GM21381 (cell line): Measurements from ENCODE around the gene SPDL1.

Source experiments
- ATAC-seq: cut with Tn5 transposase; IDR thresholded peaks from one replicate; pipeline ENCODE4 v1.9.1; 2021; ENCODE audit warnings: mild to moderate bottlenecking, moderate library complexity; ENCODE audit not compliant: unreplicated experiment

The SPDL1 gene, protein sequence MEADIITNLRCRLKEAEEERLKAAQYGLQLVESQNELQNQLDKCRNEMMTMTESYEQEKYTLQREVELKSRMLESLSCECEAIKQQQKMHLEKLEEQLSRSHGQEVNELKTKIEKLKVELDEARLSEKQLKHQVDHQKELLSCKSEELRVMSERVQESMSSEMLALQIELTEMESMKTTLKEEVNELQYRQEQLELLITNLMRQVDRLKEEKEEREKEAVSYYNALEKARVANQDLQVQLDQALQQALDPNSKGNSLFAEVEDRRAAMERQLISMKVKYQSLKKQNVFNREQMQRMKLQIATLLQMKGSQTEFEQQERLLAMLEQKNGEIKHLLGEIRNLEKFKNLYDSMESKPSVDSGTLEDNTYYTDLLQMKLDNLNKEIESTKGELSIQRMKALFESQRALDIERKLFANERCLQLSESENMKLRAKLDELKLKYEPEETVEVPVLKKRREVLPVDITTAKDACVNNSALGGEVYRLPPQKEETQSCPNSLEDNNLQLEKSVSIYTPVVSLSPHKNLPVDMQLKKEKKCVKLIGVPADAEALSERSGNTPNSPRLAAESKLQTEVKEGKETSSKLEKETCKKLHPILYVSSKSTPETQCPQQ

DNA sequence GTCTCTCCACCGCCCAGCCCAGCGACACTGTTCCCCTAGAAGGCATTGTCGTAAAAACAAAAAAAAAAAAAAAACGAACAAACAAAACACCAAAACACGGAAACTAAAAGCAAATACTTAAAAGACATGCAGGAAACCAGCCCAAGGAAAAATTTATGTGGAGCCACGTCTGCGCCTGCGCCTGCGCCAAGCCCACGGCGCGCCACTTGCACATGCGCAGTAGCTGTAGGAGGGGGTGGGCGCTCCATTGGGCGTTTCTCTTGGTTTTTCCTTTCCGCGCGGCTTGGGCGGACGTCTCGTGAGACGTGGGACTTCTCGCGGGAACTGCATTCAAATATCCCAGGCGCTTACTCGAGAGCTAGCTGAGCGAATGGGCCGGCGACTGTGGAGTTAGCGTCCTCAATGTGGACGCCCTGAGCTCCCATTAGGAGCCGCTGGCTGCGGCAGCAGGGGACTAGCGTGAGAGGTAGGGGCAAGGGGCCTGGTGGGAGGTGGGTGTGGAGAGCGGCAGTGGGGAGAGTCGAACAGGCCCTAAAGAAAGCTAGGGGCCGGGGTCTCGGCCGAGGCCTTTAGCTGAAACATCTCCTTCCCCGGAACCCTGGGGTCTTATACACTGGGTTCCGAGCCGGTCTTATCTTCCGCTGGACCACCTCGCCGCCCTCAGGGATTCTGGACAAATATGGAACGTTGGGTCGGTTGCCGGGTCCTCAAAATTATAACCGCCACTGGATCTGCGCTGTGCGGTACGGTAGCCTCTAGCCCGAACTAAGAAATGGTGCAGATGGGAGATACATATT is at the start of gene SPDL1:
SPDL1 (plus strand) TSS at position 350 of the 797 bp plus-strand sequence. CDS start 4,644 bp downstream, outside the sequence.
- peak; percentile 93 for ATAC-seq

DNA sequence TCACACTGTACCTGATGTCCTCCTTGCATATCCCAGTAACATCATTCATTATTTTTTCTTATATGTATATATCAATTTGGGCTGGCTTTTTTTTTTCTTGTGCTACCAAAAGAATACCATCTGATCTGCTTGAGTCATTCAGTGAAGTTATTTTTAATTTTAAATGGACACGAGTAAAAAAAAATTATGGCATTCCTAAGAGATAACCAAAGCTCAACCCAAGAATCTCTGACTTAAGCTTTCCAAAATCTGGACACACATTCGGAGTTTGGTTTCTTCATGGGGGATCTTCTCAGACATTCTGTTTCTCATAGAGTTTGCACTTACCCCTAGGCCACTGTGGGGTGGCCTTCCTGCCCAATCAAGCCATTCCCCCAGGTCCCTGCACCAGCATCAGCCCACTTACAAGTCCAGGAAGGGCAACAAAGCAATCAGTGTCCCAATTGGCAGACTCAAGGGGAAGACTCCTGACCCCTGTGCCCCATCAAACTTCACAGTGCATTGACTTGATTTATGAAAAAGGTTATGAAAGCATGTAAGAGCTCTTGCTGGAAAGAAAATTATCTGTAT is 49.2 kb upstream of the SPDL1 start:
- ATAC-seq, result no peak

DNA sequence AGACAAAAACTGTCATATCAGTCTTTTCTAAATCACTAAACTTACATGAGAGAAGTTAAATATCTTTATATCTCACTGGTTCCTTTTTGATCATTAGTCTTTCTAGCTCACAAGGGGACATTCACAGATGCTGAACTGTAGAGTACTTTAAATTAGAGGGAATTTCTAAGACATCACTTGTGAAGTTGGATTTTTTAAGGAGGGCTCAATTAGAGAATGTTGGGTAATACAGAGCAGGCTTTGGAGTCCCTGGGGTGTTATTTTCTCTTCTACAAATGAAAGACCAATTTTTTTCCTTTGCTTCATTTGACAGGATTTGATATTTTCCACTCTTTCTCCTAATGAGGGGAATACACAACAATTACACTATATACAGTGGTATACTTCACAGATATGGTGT is 48.6 kb upstream of the SPDL1 start:
- no peak for ATAC-seq

DNA sequence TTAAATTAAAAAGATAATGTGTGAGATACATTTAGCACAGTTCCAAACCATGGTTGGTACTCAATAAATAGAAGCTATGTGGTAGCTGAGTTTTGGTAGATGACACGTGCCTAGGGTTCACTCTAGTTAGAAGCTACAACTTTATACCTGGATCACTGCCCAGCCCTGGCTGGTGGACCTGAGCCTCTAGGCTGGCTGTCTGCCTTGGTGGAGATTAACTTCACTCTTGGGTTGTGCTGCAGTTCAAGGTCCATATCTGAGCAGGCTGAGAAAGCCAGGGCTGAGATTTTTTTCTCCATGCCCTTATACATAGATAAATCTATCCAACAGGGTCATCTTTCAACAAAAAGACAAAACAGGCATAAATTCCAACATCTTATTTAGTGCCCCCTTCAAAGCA is 44.6 kb upstream of the SPDL1 start:
- ATAC-seq, result no peak

DNA sequence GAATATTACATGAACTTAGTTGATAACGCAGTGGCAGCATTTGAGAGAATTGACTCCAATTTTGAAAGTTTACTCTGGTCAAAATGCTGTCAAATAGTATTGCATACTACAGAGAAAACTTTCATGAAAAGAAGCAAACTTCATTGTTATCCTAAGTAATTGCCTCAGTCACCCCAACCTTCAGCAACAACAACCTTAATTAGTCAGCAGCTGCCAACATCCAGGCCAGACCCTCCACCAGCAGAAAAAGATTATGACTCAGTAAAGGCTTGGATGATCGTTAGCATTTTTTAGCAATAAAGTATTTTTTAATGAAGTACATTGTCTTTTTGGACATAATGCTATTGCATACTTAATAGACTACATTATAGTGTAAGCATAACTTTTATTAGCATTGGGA is 40.8 kb upstream of the SPDL1 start:
- ATAC-seq, result no peak

DNA sequence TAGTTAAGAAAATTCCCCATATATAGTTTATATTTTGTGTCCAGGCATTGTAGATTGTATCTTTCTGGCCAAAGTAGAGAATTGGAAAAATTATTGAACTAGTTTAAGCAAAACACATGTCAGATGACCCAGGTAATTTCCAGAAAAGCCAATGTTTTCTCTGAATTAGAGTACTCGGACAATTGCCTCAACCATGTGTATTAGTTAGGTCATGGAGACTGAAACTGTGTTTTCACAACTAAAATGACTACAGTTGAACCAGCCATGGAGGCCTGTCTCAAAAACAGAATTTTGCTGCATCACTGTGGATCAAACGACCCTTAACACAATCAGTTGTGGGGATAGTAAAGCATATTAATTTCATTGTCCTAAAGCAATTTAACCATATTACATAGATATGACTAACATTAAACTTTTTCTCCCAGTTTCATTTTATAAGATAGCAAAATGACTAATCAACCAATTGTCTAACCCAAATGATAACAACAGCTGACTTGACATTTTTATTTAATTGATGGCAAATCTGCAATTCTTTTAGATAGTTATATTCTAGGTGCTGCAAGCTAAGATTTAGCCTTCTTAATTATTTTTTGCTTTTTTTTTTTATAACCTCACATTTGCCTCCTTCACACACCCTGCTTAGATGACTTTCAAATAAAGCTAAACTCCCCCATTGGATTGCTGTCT is 39.2 kb upstream of the SPDL1 start:
- no peak for ATAC-seq

DNA sequence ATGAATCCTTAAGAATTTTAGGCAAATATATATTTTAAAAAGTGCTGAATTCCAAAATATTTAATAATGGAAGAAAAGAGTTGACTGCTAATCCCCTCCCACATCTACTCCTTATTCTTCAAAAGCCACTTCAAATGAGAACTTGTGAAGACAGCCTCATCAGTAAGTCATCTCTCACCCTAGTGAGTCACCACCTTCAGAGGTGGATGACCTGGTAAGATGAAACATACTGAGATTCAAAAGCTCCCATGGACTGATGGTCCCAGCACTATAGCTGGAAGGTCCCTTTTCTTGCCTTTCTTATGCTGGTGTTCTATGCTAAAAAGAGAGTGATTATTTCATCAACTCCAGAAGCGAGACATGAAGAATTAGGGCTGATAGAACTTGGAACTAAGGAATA is 37.8 kb upstream of the SPDL1 start:
- no peak for ATAC-seq

DNA sequence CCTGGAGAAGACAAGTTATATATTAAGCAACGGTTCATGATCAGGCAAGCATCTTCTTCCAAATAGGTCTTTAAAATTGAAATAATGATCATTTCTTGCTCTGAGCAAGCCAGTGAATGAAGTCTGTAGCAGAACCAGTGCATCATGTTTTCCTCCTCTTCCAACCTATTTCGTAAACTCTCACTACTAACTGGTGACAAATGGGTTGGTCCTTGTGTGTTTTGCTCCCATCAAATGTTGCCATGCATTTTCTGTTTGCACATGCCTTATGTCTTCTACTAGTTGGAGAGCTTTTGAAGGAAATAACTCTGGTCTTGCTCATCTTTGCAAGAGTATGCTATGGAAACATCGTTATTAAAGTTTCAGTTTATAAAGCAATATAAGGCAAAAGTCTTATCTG is 37.2 kb upstream of the SPDL1 start:
- ATAC-seq, result no peak

DNA sequence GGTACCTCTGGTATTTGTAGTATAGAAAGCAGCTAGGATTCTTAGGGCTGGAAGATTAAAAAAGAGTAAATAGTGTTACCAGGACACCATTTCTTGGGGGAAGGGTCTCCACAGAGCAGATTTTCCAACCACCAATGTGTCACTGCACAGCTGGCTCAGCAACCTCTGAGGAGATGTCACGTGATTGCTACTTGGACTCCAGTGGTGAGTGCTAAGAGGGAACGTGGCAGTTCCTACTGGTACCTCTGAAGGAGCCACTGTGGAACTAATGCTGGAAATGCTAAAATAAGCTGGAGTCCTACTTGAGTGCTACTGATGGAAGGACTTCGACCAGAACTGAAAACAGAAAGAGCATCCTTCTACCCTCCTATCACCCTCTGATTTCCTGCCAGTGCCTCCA is 36.1 kb upstream of the SPDL1 start:
- ATAC-seq, result no peak

DNA sequence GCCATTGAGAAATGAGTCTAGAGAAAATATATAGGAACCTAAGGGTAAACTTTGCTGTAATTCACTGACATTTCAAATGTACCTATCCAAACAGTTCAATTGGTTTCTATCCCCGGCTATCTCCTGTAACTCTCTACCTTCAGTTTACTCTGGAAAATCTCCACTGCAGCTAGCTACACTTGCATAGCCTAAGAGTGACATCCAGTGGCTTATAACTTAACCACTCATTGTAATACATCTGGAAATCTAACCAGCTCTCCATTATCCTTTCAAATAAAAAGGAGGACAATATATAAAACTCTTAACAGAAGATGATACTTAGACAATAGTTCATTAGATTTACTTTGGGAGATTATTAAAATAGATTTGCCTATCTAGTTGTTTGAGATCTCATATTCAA is 35.3 kb upstream of the SPDL1 start:
- ATAC-seq, result no peak

DNA sequence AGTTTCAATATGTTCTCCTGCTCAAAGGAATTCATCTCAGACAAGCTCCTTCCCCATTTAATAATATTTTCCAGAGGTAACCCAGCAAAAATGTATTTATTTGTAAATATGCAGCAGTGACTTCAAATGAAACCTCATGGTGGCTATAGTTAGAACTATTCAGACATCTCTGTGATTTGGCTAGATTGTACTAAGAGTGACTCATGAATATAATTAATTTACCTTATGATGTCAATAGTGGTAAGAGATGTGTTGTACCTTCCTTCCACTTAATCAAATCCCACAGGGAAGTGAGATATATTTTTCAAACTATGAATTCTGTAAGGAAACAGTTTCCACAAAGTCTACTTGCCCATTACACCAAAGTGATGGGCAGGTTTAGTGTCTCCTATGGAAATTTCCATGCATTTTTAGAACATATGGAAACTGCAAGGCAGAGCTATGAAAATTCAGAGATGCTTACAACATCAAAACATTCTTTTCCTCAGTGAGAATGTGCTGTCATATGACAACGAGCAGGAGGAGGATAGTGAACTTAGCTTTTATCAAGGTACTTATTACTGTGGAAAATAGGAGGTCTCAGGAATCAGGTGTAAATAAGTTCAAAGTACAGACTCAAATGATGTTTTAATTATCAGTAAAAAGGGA is 34.0 kb upstream of the SPDL1 start:
- ATAC-seq, result no peak

DNA sequence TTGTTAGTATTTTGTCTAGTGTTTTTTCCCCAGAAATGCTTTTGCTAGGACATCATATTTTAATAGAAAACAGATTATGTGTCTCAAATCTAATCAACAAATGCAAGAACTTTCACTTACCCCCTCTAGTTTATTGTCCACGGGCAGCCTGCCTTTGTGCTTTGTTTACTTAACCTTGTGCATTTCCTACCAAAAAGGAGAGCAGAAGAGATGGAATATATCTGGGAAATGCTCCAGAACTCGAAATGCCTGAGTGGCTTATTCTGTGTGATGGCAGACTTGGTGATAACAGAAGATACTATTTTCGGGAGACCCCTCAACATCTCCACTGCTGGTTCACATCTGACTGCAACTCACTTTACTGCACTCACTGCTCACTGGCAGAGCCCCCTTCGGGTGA is 33.3 kb upstream of the SPDL1 start:
- ATAC-seq, result no peak

DNA sequence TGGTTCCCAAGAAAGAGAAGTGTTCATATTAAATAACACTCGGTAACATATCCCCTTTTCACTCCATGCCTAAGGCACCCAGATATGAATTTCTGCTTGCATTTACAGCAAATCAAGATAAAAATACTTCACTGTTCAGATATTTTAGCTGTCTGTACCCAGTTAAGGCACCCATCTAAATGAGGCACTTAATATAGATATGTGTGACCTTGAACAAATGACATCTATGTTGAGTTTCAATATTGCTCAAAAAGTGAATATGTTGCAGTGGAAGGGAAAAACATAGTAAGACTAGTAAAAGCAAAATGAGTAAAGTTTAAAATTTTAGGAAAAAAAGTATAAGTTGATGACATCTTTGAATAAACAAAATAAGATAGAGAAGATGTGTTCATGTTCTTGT is 32.4 kb upstream of the SPDL1 start:
- ATAC-seq, result no peak

DNA sequence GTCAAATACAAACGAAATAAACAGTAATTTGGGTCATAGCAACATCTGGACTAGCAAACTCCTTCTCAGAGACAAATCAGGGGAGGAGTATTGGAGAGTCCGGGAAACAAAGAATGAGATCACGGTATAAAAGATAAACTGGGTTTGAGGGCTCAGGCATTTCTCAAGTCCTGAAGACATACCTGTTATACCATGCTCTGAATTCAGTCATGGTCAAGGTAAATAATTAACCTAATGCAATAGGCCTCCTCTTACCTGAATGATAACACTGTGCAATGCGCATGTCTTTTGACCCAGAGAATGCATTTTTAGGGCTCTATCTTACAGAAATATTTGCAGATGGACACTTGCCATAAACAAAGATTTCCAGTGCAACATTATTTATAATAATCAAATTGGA is 31.9 kb upstream of the SPDL1 start:
- ATAC-seq, result no peak

DNA sequence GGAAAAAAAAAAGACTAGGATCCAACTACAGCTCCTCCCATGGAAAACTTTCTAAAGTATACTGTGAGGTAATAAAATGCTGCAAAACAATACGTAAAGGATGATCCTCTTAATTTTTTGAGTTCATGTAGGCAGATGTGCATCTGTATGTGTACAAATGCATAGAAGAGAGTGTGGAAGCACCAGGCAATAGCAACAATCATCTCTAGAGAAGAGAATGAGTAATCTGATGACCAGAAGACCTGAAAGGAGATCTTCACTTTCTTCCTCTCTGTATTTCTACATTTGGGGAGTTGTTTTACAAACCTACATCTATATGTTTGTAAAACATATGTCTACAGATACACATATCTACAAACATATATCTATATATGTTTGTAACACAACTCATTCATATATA is 29.3 kb upstream of the SPDL1 start:
- ATAC-seq, result peak; percentile 51

DNA sequence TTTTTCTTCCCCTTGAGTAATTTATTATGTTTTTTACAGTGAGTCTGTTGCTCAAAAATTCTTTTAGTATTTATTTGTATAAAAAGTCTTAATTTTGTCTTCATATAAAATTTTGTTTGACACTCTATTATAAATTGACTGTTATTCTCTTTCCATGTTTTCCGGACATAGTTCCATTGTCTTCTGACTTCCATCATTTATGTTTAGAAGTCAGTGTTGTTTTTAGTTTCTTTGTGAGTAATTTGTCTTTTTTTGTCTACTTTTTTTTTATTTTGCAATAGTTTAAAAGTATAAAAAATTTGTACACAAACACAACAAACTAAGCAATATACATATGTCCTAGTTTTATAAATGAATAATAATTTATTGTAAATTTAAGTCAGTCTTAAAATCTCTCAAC is 25.7 kb upstream of the SPDL1 start:
- no peak for ATAC-seq

DNA sequence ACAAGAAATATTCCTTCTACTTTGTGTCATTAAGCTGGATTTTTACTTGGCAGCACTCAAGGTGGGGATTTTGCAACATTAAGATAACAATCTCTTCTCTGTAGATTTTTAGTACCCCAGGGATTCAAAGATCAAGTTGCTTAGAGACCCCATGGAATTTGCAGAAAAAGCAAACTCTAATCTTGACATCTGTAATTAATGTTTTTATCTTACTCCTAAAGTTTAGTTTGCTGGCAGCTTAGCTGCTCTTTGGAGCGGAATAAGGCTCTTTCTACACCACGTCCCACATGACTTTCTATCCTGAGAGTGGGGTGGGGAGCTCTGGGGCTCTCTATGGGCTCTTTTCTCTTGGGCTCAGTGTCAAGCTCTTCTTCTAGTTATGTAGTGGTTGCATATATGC is 21.7 kb upstream of the SPDL1 start:
- ATAC-seq, result no peak

DNA sequence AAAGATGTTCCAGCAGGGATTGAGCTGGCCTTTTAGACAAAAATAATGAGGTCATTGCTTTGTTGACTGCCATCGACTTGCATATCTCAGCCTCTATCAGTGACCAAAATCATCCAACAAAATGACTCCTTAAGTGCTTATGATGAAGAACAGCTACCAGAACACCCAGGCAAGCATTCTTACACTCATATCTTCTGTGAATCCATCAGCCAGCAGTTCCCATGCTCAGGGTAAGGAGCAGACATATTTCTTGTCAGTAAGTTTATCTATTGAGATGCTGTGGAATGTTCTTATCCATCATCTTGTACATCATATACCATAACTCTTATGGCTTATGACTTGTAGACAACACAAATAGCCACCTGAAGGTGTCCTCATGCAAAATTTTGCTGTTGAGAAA is 20.2 kb upstream of the SPDL1 start:
- no peak for ATAC-seq

DNA sequence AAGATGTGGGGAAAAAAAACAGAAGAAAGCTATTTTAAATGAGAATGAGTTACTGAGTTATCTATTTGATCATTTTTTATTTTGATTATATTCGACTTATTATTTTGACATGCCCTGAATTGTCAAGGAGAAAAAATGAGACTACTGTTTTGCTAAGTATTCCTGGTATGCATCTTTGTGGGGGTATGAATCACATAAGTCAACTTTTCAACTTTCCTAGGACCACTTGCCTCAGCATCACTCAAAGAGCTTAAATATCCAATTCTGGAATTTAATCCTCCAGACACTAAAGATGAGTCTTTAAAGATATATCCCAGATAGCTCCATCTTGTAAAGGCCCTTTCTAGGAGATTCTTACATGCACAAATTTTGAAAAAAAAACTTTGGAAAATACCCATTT is 17.4 kb upstream of the SPDL1 start:
- no peak for ATAC-seq

DNA sequence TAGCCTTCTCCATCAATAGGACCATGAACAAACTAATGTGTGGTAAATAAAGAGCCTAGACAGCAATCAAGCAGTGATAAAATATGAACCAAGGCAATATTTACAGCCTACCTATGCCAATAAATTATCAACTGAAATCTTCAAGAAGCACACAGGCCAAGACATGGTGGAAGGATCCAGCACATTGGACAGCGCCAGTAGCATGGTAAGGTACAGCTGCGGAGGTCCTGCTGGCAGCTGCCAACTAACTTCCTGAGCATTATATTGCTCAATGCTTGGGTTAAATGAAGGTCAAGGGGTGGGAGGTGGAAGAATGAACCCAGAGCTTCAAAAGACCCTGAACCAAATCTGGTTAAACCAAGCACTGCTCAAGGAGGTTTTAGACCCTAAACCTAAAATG is 16.5 kb upstream of the SPDL1 start:
- ATAC-seq, result no peak

DNA sequence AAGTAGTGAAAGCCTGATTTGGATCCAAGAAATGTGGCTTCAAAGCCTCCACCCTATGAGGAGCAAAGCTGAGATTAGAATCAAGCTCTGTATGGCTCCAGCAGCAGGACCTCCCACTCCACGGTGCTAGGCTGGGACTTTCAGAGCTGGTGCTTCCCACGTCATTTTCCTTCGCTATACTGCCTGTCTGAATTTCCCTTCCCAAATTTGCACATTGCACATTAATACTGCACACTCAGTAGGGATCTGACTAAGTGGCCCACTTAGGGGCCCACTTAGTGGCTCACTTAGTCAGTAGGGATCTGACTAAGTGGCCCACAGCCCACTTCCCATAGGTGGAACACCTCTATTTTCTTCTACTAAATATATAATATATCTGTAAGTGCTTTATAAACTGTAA is 14.1 kb upstream of the SPDL1 start:
- no peak for ATAC-seq
